GM12878 (cell line): Measurements from ENCODE around the gene PTK6.
A peak's percentile ranks its signal among the peaks of the same experiment; 100 is the strongest.

Experiments
- CTCF ChIP-seq, 3 experiments: IDR thresholded peaks in 2 of 3; conservative IDR thresholded peaks in 1 of 3; 2 replicates each; pipeline ENCODE4 v1.5.1; 2011; ENCODE audit warnings: low read depth in 3 of 3, low read length in 3 of 3, mild to moderate bottlenecking in 3 of 3, control low read depth in 2 of 3, moderate library complexity in 2 of 3, inconsistent platforms in 1 of 3, mixed read lengths in 1 of 3; ENCODE audit not compliant: control insufficient read depth in 2 of 3, insufficient read depth in 1 of 3; ENCODE audit errors: extremely low read depth in 1 of 3
- ESRRA ChIP-seq: IDR thresholded peaks from 2 replicates; pipeline ENCODE4 v1.6.1; 2012; ENCODE audit warnings: mild to moderate bottlenecking, low read length, improper control_type of control experiment
- FOXM1 ChIP-seq: IDR thresholded peaks from 2 replicates; pipeline ENCODE4 v1.6.1; 2012; ENCODE audit warnings: low read depth, mild to moderate bottlenecking, inconsistent platforms, low read length, moderate library complexity
- NR2C2 ChIP-seq: IDR thresholded peaks from 2 replicates; pipeline ENCODE4 v1.6.1; 2011; ENCODE audit warnings: borderline replicate concordance, low read depth; ENCODE audit not compliant: control insufficient read depth, insufficient read length
- PAX8 ChIP-seq: fragments of 450-650 bp; IDR thresholded peaks from 2 replicates; pipeline ENCODE4 v1.6.1; 2017; ENCODE audit warnings: mild to moderate bottlenecking, moderate library complexity
- POLR2A ChIP-seq: IDR thresholded peaks from 2 replicates; pipeline ENCODE4 v1.6.1; 2011; ENCODE audit warnings: low read depth, mild to moderate bottlenecking, low read length
- REST ChIP-seq: IDR thresholded peaks from 2 replicates; pipeline ENCODE4 v1.6.1; 2012; ENCODE audit warnings: mild to moderate bottlenecking, low read depth, low read length
- RFX5 ChIP-seq: IDR thresholded peaks from 2 replicates; pipeline ENCODE4 v1.6.1; 2011; ENCODE audit warnings: low read depth, low read length, improper control_type of control experiment

- no peak for TF ChIP-seq REST
- no peak for TF ChIP-seq CTCF (IDR thresholded peaks at IDR 0.05 in 2 of 3, conservative IDR thresholded peaks at IDR 0.05 in 1 of 3; ENCODE audit: control insufficient read depth in 2 of 3, extremely low read depth in 1 of 3, insufficient read depth in 1 of 3, low read depth in 3 of 3, low read length in 3 of 3)
- TF ChIP-seq POLR2A: 0 out of 2 replicates have a peak, but pooled peaks have one; percentile 51
- TF ChIP-seq RFX5: no peak
- no peak for TF ChIP-seq ESRRA
- no peak for TF ChIP-seq FOXM1
- no peak for TF ChIP-seq PAX8
- TF ChIP-seq NR2C2: no peak
Measured at GRCh38 chr20:63567136-63567385, 29.9 kb upstream of the PTK6 start.
